ENCODE data around the gene CAGE1.

Gene CAGE1

GRCh38 chr6:7432391-7433120, 43.0 kb upstream of the CAGE1 start:
- no peaks in the 10 kb centered on the region; the same call in 1 of the 2 replicates for H3K9me3 ChIP-seq
- no peak for TF ChIP-seq CTCF (IDR thresholded peaks at IDR 0.05; ENCODE audit: low read depth, low read length)
- no peaks in the 10 kb centered on the region for H3K36me3 ChIP-seq
- H3K27me3 ChIP-seq = no peaks in the 10 kb centered on the region
- no peak overlapping the region for H3K4me3 ChIP-seq (ENCODE audit: low read depth, low read length)
- DNase-seq = no peak
- H3K4me1 ChIP-seq = no peaks in the 10 kb centered on the region

GRCh38 chr6:7431674-7432390, 42.3 kb upstream of the CAGE1 start:
- Histone ChIP-seq H3K4me1 (no peaks in the 10 kb centered on the region), H3K4me3 (ENCODE audit: low read depth, low read length) (no peak overlapping the region), H3K36me3 (no peaks in the 10 kb centered on the region), H3K27me3 (no peaks in the 10 kb centered on the region), H3K9me3 (no peaks in the 10 kb centered on the region; the same call in 1 of the 2 replicates)
- TF ChIP-seq CTCF (IDR thresholded peaks at IDR 0.05; ENCODE audit: low read depth, low read length) = no peak
- no peak for DNase-seq

GRCh38 chr6:7431313-7431673, 41.8 kb upstream of the CAGE1 start:
- Histone ChIP-seq H3K4me3 (ENCODE audit: low read depth, low read length) (no peak overlapping the region), H3K27me3 (no peaks in the 10 kb centered on the region), H3K9me3 (no peaks in the 10 kb centered on the region; the same call in 1 of the 2 replicates), H3K36me3 (no peaks in the 10 kb centered on the region), H3K4me1 (no peaks in the 10 kb centered on the region)
- TF ChIP-seq CTCF (IDR thresholded peaks at IDR 0.05; ENCODE audit: low read depth, low read length) = no peak
- DNase-seq = no peak

GRCh38 chr6:7426447-7427169, 37.1 kb upstream of the CAGE1 start:
- Histone ChIP-seq H3K27me3 (no peaks in the 10 kb centered on the region), H3K4me1 (no peaks in the 10 kb centered on the region), H3K9me3 (no peaks in the 10 kb centered on the region), H3K36me3 (no peaks in the 10 kb centered on the region), H3K4me3 (ENCODE audit: low read depth, low read length) (no peak overlapping the region)
- DNase-seq = no peak
- TF ChIP-seq CTCF (IDR thresholded peaks at IDR 0.05; ENCODE audit: low read depth, low read length) = no peak

- DNase-seq = no peak
- no peak for TF ChIP-seq CTCF (IDR thresholded peaks at IDR 0.05; ENCODE audit: low read depth, low read length)
- H3K4me1 ChIP-seq = no peaks in the 10 kb centered on the region
- H3K4me3 ChIP-seq (ENCODE audit: low read depth, low read length) = no peak overlapping the region
- H3K27me3 ChIP-seq = no peaks in the 10 kb centered on the region
- no peaks in the 10 kb centered on the region for H3K9me3 ChIP-seq
- H3K36me3 ChIP-seq = no peaks in the 10 kb centered on the region
Observed at GRCh38 chr6:7425808-7426190, 36.3 kb upstream of the CAGE1 start.
